DMS79 treated with DMSO at 0.1 percent for 48 hours (cell line): Measurements from ENCODE around the gene USF2.
"Not testable (repeated sequence)": the region's sequence is repeated elsewhere in the genome, so short reads cannot be mapped to it uniquely, and the experiment has no call there.

Source experiments
- DNase-seq: peaks from one replicate; lab custom pipeline; 2025; lab: John Stamatoyannopoulos, UW

USF2 gene, protein sequence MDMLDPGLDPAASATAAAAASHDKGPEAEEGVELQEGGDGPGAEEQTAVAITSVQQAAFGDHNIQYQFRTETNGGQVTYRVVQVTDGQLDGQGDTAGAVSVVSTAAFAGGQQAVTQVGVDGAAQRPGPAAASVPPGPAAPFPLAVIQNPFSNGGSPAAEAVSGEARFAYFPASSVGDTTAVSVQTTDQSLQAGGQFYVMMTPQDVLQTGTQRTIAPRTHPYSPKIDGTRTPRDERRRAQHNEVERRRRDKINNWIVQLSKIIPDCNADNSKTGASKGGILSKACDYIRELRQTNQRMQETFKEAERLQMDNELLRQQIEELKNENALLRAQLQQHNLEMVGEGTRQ

DNA sequence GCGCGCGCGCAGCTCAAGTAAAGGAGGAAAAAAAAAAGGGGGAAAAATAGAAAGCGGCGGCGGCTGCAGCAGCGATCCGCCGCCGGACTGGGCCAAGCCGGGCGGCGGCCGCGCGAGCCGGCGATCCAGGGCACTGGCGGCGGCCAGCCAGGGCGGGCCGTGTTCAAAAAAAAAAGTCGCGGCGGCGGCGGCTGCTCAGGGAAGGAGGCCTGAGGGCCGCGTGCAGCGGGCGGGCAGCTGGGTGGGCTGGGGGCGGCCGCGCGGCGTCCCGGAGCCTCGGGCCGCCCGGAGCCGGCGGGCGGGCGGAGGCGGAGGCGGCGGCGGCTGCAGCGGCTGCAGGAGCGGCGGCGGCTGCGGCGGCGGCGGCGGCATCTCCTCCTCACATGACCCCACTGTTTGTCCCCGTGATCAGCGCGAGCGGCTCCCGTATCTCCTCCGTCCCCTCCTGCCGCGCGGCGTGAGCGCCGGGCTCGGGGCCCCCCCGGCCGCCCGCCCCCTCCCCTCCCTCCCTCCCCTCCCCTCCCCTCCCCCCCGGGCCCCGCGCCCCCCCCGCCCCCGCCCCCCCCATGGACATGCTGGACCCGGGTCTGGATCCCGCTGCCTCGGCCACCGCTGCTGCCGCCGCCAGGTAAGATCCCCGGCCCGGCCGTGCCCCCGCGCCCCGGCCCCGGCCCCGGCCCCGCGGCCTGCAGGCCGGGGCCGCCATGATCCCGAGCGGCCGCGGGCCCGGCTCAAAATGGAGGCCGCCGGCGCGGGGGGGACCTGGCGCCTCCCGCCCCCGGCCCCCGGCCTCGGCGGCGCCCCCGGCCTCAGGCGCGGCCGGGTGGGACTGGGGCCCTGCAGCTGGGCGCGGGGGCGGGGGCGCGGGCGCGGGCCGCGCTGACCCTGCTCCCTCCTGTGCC lies at the start of gene USF2:
TSS of gene USF2 (plus strand) at position 427 of the 902 bp plus-strand sequence. CDS start at position 567, 140 bp downstream.
- DNase-seq, result peak; percentile 10

DNA sequence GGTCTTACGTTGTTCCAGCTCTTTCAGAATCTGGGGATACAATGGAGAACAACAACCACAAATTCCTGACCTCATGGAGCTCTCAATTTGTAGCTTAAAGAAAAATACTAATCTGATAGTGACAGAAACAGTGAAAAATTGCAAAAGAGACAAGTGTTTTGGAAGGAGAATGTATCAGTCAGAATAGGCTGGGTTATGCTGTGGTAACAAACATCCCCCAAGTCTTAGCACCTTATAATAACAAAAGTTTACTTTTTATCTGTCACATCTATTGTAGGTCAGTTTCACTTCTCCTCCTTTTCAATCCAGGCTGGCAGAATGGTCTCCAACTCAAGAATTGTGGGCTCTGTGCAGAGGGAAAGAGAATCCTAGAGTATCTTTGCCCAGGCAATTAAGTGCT lies 49.8 kb upstream of the USF2 start:
- no peak for DNase-seq

DNA sequence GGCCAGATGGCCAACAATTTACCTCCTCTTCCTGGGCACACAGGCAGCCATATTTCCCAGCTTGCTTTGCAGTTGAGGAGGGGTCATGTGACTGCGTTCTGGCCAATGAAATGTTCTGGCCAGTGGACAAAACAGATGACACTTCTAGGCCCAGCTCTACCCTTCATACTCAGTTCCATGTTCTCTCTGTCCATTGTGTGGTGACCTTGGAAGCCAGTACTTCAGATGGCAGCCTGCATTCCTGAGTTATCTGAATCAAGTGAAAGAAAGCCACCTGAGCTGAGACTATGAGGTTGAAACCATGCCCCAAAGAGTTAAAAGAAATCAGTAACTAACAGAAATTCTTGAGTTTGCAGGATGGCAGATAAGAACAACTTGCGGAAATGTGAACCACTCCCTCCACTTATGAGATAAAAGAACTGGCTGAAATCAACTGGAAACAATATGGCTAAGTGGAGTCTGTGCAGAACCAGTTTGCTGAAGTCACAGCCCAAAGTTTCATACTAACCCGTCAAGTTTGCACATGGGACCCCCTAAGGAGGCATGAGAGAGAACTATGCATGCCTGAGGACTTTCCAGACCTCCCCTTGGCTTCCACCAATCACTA lies 48.3 kb upstream of the USF2 start:
- DNase-seq, result no peak

DNA sequence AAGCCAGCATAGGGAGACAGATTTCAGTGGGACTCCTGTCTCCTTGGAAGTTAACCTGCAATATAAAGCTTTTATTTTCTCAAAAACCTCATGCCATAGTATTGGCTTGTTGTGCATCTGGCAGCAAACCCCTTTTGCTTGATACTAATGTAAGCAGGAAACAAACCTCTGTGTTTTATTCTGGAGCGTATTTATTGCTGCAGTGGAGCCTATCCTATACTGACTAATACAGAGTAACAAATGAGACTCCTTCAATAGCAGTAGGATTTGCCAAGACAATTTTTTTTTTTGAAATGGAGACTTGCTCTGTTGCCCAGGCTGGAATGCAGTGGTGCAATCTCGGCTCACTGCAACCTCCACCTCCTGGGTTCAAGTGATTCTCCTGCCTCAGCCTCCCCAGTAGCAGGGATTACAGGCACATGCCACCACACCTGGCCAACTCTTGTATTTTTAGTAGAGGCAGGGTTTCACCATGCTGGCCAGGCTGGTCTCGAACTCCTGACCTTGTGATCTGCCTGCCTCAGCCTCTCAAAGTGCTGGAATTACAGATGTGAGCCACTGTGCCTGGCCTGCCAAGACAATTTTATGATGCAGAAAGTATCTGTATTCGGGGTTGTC lies 47.7 kb upstream of the USF2 start:
- DNase-seq, result not testable (repeated sequence)

DNA sequence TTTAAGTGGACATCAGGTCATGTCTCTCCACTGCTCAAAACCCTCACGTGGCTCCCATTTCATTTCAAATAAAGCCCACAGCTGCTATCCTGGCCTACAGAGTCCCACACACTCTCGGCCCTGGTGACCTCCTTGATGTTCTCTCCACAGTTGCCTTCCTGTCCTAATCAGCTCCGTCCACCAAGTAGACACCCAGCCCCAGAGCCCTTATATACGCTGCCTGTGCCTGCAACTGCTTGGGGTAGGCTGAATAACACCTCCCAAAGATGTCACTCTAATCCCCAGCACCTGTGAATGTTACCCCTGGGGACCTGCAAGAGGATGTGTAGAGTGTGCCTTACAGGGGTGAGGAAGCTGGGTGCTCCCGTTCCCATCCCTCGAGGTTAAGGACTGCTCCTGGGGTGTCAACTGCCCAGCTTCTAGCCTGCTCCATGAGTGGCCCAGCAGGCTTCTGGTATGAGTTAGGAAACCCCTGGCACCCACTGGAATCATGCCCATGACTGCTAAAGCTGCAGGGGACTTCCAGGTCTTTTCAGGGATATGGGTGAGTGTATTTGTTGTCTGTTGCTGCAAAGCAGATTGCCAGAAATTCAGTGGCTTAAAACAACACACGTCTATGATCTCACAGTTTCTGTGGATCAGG lies 46.3 kb upstream of the USF2 start:
- DNase-seq, result no peak

DNA sequence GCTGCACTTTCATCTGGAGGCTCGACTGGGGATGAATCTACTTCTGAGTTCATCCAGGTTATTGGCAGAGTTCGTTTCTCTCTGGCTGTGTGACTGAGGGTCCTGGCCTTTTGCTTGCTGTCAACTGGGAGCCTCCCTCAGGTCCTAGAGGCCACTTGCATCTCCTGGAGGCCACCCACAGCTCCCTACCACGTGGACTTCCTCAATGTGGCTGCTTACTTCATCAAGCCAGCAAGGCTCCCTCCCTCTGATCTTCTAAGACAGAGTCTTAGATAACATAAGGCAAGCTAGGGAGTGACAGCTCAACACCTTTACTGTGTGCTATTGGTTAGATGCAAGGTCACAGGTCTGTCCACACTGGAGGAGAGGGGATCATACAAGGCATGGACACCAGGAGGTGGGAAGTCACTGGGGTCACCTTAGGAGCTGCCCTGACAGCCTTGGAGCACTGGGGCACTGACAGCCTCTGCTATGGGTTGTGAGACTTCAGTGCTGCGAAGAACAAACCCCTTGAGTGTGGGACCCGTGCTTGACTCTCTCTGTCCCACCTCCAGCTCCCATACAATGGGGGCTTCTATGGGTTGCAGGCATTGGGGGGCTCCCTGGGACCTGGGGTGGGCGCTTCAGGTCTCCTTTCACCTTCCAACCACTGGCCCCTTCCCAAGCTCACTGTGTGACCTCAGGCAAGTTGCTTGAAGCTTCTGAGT lies 45.5 kb upstream of the USF2 start:
- no peak for DNase-seq

DNA sequence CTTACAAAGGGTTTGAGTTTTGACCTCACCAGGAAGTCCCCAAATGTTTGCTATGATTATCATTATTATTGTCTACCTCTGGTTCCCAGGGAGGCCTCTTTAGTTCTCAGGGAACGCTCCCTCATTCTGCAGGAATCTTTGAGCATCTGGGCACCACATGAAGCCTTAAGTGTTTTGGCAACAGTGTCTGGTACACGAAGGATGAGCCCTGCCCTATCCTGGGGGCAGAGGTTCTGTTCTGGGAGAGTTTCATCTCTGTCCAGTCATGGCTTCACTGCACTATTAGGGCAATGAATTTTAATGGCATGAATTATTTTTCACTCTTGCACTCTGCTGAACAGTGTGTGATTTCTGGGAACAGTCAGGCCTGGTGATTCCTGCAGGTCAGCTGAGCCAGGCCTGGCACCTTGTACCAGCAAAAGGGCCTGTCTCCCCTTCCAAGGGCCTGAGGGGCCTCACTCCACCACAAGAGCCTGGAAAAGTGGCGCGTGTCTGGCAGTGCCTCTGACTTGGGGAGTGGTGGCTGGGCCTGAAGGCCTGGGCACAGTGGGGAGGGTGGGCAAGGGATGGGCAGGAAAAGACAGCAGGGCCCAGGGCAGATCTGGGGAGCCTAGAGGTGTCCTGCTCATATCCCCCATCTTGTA lies 44.8 kb upstream of the USF2 start:
- DNase-seq, result no peak

DNA sequence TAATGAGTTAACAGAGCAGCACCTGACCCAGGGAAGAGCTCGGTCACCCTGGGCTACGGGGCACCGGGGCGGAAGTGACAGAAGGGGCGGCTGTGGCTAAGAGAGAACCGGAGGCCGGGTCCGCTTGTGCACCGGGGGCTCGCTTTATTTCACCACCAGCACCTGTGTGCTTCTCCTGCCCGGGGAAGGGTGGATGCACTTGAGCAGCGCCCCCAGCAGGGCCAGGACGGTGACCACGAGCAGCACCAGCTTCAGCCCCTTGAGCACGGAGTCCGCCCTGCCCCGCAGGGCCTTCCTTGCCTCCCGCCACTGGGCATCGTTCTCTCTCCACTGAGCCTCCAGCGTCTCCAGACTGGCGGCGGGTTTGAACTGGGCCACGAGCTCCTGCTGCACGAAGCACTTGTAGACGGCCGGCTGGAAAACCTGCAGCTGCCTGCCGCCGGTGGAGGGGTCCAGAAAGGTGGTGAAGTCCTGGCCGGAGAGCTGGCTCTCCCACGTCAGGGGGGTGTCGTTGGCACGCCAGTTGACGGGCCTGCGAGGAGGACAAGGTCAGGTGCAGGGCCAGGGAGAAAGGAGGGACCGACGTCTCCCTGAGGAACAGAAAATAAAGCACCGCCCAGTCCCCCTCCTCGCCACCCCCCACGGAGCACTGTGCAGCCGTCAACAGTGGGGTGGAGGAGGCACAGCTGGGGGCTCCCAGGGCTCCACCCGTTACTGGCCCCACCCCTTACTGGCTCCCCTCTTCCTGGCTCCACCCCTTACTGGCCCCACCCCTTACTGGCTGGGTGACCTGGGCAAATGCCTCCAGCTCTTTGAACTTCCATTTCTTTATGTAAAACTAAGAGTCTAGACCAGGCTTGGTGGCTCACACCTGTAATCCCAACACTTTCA lies 43.8 kb upstream of the USF2 start:
- DNase-seq, result no peak

DNA sequence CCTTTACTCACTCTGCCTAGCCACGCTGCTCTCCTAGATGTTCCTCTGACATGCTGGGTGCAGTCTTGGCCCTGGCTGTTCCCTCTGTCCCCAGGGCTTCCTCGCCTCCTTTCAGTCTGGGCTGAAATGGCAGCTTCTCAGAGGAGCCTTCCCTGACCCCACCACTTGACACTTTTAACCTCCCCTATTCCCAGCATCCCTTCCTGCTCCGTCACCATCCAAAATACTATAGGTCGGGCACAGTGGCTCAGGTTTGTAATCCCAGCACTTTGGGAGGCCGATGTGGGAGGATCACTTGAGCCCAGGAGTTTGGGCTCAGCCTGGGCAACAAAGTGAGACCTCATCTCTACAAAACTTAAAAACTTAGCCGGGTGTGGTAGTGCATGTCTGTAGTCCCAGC lies 42.8 kb upstream of the USF2 start:
- DNase-seq, result no peak

DNA sequence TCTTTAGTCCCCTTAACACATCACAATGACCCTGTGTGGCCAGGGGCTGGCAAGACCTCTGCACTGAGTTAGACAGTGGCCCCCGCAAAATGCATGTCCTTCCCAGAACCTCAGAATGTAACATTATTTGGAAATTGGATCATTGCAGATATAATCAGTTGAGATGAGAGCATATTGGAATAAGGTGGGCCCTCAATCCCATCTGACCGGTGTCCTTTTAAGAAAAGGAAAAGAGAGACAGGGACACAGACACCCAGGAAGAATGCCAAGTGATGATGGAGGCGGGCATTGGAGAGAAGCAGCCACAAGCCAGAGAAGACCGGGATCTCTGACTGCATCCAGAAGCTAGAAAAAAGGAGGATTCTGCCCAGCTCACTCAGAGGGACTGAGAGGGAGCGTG lies 42.0 kb upstream of the USF2 start:
- no peak for DNase-seq

DNA sequence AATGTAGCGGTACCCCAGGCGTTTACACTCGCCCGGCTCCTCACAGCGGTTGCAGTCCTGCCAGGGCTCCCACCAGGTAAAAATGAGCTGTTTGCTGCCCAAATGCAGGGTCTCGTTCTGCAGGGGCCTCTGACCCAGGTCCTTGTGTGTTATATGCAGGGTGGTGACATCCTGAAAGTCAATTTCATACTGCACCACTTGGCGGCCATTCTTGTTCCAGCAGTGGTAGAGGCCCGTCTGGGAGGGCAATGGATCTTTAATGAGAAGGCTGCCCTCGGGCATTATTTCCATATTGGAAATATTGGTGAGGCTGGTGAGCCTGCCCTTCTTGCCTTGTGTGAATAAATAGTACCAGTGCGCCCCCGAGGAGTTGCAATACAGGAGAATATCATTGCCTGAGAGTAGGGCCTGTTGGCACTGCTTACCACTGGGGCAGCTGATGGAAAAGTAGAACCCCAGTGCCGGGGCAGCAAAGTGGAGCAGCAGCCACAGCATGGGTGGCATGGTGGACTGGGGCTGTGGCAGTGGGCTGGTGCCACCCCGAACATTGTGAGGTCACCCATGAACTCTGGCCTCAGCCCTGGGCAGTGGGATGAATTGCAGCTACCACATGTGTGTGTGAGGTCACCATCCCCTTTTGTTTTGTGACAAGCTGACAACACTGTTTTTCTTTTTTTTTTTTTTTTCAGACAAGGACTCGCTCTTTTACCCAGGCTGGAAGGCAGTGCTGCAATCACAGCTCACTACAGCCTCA lies 40.4 kb upstream of the USF2 start, which contains the start of gene FAM187B:
TSS of gene FAM187B (minus strand) at position 563 of the 754 bp plus-strand sequence. CDS start at position 504, 59 bp downstream.
- DNase-seq, result no peak

DNA sequence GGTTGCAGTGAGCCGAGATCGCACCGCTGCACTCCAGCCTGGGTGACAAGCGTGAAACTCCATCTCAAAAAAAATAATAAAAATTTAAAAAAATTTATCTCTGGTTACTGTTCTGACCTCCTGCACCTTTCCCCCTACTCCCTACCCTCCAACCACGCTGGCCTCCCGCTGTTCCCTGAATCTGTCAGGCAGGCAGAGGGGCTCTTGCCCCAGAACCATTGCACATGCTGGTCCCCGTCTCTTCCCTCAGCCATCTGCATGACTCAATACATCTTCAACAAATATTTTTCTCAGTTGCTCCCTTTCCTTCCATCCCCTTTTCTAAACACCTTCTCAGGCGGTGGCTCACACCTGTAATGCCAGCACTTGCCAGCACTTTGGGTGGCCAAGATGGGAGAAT lies 39.2 kb upstream of the USF2 start:
- no peak for DNase-seq

DNA sequence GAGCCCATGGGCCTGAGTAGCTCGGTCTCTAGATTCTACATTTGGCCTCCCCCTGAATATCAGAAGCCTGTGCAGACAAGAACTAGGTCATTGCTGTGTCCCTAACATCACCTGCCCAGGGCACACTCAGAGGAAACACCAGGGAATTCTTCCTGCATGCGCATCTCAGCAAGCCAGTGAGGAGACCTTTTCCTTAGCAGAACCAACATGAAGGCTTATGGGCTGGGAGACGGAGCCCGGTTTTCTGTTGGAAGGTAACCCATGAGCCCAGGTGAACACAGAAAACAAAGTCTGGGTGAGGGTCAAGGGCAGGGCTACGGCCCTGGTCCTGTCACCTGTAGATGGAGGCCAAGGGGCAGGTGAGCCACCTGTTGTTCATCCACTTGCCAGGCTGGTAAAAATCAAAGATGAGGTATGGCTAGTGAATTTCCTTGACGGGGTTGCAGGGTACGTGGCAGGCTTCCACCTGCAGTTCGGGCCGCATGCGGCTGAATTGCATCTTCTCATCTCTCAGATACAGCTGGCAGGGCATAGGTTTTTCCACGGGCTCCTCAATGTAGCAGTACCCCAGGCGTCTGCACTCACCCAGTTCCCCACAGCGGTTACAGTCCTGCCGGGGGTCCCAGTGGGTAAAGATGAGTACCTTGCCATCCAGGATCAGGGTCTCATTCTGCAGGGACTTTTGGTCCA lies 36.7 kb upstream of the USF2 start:
- no peak for DNase-seq

DNA sequence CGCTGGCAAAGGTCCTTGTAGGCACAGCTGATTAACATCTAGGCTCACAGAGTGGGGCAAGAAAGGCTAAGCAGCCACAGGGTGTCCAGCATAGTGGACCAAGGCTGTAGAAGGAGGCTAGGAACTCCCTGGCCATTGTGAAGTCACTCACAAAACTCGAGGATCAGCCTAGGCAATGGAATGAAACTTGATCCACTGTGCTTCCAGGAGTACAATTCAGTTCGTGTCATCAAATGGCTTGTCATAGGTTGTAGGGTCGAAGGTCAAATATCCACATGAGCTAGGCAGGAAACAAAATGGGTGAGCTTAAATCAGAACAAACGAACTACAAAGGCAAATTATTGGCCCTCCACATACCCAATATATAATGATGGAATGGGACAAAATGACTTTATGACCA lies 35.9 kb upstream of the USF2 start:
- no peak for DNase-seq

DNA sequence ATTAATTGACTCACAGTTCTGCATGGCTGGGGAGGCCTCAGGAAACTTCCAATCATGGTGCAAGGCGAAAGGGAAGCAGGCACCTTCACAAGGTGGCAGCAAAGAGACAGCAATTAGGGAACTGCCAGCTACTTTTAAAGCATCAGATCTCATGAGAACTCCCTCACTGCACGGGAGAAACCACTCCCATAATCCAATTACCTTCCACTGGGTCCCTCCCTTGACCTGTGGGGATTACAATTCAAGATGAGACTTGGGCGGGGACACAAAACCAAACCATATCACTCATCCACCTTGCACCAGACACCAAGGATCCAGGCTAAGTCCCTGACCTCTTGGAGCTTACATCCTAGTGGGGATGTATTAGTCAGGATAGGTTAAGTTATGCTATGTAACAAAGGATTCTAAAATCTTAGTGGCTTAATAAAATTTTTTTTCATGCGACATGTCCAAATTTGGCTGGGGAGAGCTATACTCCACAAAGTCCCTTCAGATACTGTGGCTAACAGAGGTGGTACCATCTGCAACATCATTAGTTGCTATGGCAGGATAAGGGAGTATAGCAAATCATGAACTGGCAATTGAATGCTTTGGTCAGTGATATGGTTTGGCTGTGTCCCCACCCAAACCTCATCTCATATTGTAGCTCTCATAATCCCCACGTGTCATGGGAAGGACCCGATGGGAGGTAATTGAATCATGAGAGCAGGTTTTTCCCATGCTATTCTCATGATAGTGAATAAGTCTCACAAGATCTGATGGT lies 31.9 kb upstream of the USF2 start:
- no peak for DNase-seq

DNA sequence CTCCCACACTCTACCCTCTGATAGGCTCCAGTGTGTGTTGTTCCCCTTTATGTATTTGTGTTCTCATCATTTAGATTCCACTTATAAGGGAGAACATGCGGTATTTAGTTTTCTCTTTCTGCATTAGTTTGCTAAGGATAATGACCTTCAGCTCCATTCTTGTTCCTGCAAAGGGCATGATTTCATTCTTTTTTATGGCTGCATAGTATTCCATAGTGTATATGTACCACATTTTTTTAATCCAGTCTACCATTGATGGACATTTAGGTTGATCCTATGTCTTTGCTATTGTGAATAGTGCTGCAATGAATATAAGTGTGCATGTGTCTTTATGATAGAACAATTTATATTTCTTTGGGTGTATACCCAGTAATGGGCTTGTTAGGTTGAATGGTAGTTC lies 29.2 kb upstream of the USF2 start:
- not testable (repeated sequence) for DNase-seq

DNA sequence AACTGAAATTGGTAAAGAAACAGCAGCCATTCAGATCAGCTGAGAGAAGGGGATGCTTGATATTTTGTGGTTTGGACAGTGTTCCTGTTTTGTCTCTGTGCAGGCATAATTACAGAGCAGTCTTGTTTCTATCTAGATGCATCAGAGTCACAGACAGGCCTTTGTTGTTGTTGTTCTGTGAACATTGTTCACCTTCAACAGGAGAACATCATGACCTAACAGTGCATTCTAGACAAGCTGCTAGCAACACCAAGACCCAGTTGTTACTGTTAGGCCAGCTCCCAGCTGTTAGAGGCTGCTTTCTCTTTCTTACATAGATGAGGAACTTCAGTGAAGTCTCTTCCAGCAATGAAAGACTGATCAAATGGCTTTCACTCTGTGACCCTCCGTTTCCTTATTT lies 28.4 kb upstream of the USF2 start:
- DNase-seq, result no peak
